ENCODE data around the gene MEGF9. TPM values are rescaled to one million over a fixed set of nuclear protein-coding genes. Genes with fewer than 3 reads are reported as not detected.
"Not testable (repeated sequence)": the region's sequence is repeated elsewhere in the genome, so short reads cannot be mapped to it uniquely, and the experiment has no call there.

Gene MEGF9
- total RNA-seq, 2 experiments from 2014 or later, result 10.6 TPM

GRCh38 chr9:120640380-120640779 is 73.9 kb downstream of the MEGF9 start:
- Mint-ChIP-seq H3K36me3 (ENCODE audit: low read depth) (peaks cover 2% of the 10 kb centered on the region), H3K27me3 (no peaks in the 10 kb centered on the region), H3K9me3 (peaks cover 3% of the 10 kb centered on the region), H3K27ac (no peak overlapping the region), H3K4me3 (no peak overlapping the region), H3K4me1 (no peaks in the 10 kb centered on the region)
- POLR2A ChIA-PET, result no interaction called here
- no peak for DNase-seq
- CTCF ChIA-PET, result no interaction called here

GRCh38 chr9:120637919-120638318 is 76.4 kb downstream of the MEGF9 start:
- Mint-ChIP-seq H3K9me3 (peaks cover 10% of the 10 kb centered on the region), H3K36me3 (ENCODE audit: low read depth) (peaks cover 6% of the 10 kb centered on the region), H3K27ac (no peak overlapping the region), H3K27me3 (no peaks in the 10 kb centered on the region), H3K4me1 (no peaks in the 10 kb centered on the region), H3K4me3 (no peak overlapping the region)
- no peak for DNase-seq
- ChIA-PET POLR2A (interaction anchor here (0.9 kb wide), 1 partner anchor 16 kb away, joined by 4 read pairs; no protein-coding TSS in a partner anchor), CTCF (no interaction called here)

- DNase-seq, result no peak
- Mint-ChIP-seq H3K4me3 (no peak overlapping the region), H3K4me1 (no peaks in the 10 kb centered on the region), H3K27ac (no peak overlapping the region), H3K9me3 (peaks cover 10% of the 10 kb centered on the region), H3K27me3 (no peaks in the 10 kb centered on the region), H3K36me3 (ENCODE audit: low read depth) (peaks cover 6% of the 10 kb centered on the region)
- CTCF ChIA-PET, result no interaction called here
- POLR2A ChIA-PET, result no interaction called here
Measured at GRCh38 chr9:120636194-120636957, 77.9 kb downstream of the MEGF9 start.

- ChIA-PET CTCF (no interaction called here), POLR2A (no interaction called here)
- H3K27ac Mint-ChIP-seq, result no peak overlapping the region
- no peaks in the 10 kb centered on the region for H3K27me3 Mint-ChIP-seq
- no peaks in the 10 kb centered on the region for H3K4me1 Mint-ChIP-seq
- peaks cover 10% of the 10 kb centered on the region for H3K9me3 Mint-ChIP-seq
- DNase-seq, result no peak
- H3K4me3 Mint-ChIP-seq, result no peak overlapping the region
- peaks cover 6% of the 10 kb centered on the region for H3K36me3 Mint-ChIP-seq (ENCODE audit: low read depth)
Measured at GRCh38 chr9:120635011-120635410, 79.3 kb downstream of the MEGF9 start.

- H3K27ac Mint-ChIP-seq, result no peak overlapping the region
- peaks cover 6% of the 10 kb centered on the region for H3K9me3 Mint-ChIP-seq
- H3K4me1 Mint-ChIP-seq, result peaks cover 2% of the 10 kb centered on the region
- CTCF ChIA-PET, result interaction anchor here (0.6 kb wide), 1 partner anchor 44 kb away, joined by 3 read pairs; no protein-coding TSS in a partner anchor
- no peak overlapping the region for H3K4me3 Mint-ChIP-seq
- POLR2A ChIA-PET, result no interaction called here
- DNase-seq, result no peak
- H3K36me3 Mint-ChIP-seq (ENCODE audit: low read depth), result peaks cover 4% of the 10 kb centered on the region
- H3K27me3 Mint-ChIP-seq, result no peaks in the 10 kb centered on the region
Measured at GRCh38 chr9:120630333-120630732, 83.9 kb downstream of the MEGF9 start.

- H3K9me3 Mint-ChIP-seq; H3K36me3 Mint-ChIP-seq (ENCODE audit: low read depth); POLR2A ChIA-PET; H3K4me1 Mint-ChIP-seq; H3K27ac Mint-ChIP-seq; H3K4me3 Mint-ChIP-seq; H3K27me3 Mint-ChIP-seq; DNase-seq: not testable (repeated sequence)
- CTCF ChIA-PET, result interaction anchor here (1.6 kb wide), 1 partner anchor 9 kb away, joined by 6 read pairs; no protein-coding TSS in a partner anchor
Measured at GRCh38 chr9:120628925-120629497, 85.3 kb downstream of the MEGF9 start.

GRCh38 chr9:120628207-120628924 is 85.9 kb downstream of the MEGF9 start:
- no peaks in the 10 kb centered on the region for H3K36me3 Mint-ChIP-seq (ENCODE audit: low read depth)
- ChIA-PET POLR2A (no interaction called here), CTCF (interaction anchor here (1.6 kb wide), 1 partner anchor 8 kb away, joined by 6 read pairs; no protein-coding TSS in a partner anchor)
- H3K27ac Mint-ChIP-seq, result no peak overlapping the region
- no peak overlapping the region for H3K4me3 Mint-ChIP-seq
- H3K4me1 Mint-ChIP-seq, result peaks cover 6% of the 10 kb centered on the region
- no peaks in the 10 kb centered on the region for H3K9me3 Mint-ChIP-seq
- H3K27me3 Mint-ChIP-seq, result no peaks in the 10 kb centered on the region
- DNase-seq, result no peak

GRCh38 chr9:120627073-120627472 is 87.2 kb downstream of the MEGF9 start:
- no peaks in the 10 kb centered on the region for H3K9me3 Mint-ChIP-seq
- ChIA-PET CTCF (no interaction called here), POLR2A (no interaction called here)
- DNase-seq, result no peak
- no peaks in the 10 kb centered on the region for H3K36me3 Mint-ChIP-seq (ENCODE audit: low read depth)
- no peak overlapping the region for H3K4me3 Mint-ChIP-seq
- no peak overlapping the region for H3K27ac Mint-ChIP-seq
- H3K4me1 Mint-ChIP-seq, result peaks cover 6% of the 10 kb centered on the region
- H3K27me3 Mint-ChIP-seq, result no peaks in the 10 kb centered on the region

GRCh38 chr9:120626512-120626911 is 87.8 kb downstream of the MEGF9 start:
- Mint-ChIP-seq H3K9me3 (no peaks in the 10 kb centered on the region), H3K27me3 (no peaks in the 10 kb centered on the region), H3K36me3 (ENCODE audit: low read depth) (no peaks in the 10 kb centered on the region), H3K27ac (no peak overlapping the region), H3K4me1 (peaks cover 6% of the 10 kb centered on the region), H3K4me3 (no peak overlapping the region)
- ChIA-PET CTCF (no interaction called here), POLR2A (no interaction called here)
- no peak for DNase-seq

- Mint-ChIP-seq H3K9me3 (no peaks in the 10 kb centered on the region), H3K27me3 (no peaks in the 10 kb centered on the region), H3K36me3 (ENCODE audit: low read depth) (no peaks in the 10 kb centered on the region), H3K4me3 (no peak overlapping the region), H3K4me1 (peaks cover 6% of the 10 kb centered on the region), H3K27ac (no peak overlapping the region)
- POLR2A ChIA-PET, result no interaction called here
- CTCF ChIA-PET, result interaction anchor here (0.7 to 1.6 kb wide), 2 partner anchors 9 to 187 kb away, joined by 3 to 4 read pairs; no protein-coding TSS in a partner anchor
- DNase-seq, result no peak
Measured at GRCh38 chr9:120625222-120625621, 89.0 kb downstream of the MEGF9 start.

GRCh38 chr9:120622790-120623189 is 91.5 kb downstream of the MEGF9 start:
- Mint-ChIP-seq H3K27ac (no peak overlapping the region), H3K36me3 (ENCODE audit: low read depth) (no peaks in the 10 kb centered on the region), H3K4me1 (peaks cover 9% of the 10 kb centered on the region), H3K9me3 (no peaks in the 10 kb centered on the region), H3K27me3 (no peaks in the 10 kb centered on the region), H3K4me3 (no peak overlapping the region)
- POLR2A ChIA-PET, result interaction anchor here (0.7 kb wide), 1 partner anchor 96 kb away, joined by 3 read pairs; no protein-coding TSS in a partner anchor
- CTCF ChIA-PET, result interaction anchor here (0.5 to 1.9 kb wide), 3 partner anchors 17 to 481 kb away, joined by 3 to 6 read pairs (median 4); no protein-coding TSS in a partner anchor
- no peak for DNase-seq

GRCh38 chr9:120621941-120622340 is 92.3 kb downstream of the MEGF9 start:
- Mint-ChIP-seq H3K36me3 (ENCODE audit: low read depth) (no peaks in the 10 kb centered on the region), H3K9me3 (no peaks in the 10 kb centered on the region), H3K27ac (no peak overlapping the region), H3K4me3 (no peak overlapping the region), H3K27me3 (no peaks in the 10 kb centered on the region), H3K4me1 (peaks cover 12% of the 10 kb centered on the region)
- CTCF ChIA-PET, result interaction anchor here (1.9 kb wide), 1 partner anchor 438 kb away, joined by 6 read pairs; no protein-coding TSS in a partner anchor
- DNase-seq, result no peak
- POLR2A ChIA-PET, result interaction anchor here (0.8 kb wide), 1 partner anchor 16 kb away, joined by 4 read pairs; no protein-coding TSS in a partner anchor
